ENCODE data around the gene ZNHIT6. TPM values are rescaled to one million over a fixed set of nuclear protein-coding genes. Genes with fewer than 3 reads are reported as not detected.

ZNHIT6 gene
- total RNA-seq, 4 donors from 2014 or later: 6.6 to 11.4 (median 7.8) TPM

DNA sequence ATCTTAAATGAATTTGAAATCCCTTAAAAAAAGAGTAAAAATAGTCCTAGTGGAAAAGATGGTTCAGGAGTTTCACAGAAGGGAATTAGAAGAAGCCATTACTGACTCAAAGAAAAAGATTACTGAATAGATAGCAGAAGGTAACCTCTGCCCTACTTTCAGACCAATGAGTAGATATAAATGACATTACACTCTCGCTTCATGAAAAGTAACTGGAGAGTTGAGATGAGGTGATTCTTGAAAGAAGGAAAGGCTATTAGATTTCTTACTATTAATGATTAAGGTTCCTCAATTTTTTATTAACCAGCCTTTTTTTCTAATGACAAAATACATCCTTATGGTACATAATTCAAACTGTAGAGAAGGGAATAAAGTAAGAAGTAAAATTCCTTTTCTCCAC lies 99.4 kb downstream of the ZNHIT6 start:
- Histone ChIP-seq H3K9me3 (no peaks in the 10 kb centered on the region), H3K27me3 (no peaks in the 10 kb centered on the region), H3K36me3 (no peaks in the 10 kb centered on the region), H3K4me3 (no peak overlapping the region), H3K4me1 (peaks cover 11 to 13% of the 10 kb centered on the region in 2 donors), H3K27ac (no peak overlapping the region)
- in situ Hi-C loops (cut with MboI; ENCODE audit: low sequenced_read_pairs in 4 of 4) (no loop called here), intact Hi-C loops (cut with DNase I; ENCODE audit: low total_unique reads) (no loop called here)
- TF ChIP-seq, protein P1, sequence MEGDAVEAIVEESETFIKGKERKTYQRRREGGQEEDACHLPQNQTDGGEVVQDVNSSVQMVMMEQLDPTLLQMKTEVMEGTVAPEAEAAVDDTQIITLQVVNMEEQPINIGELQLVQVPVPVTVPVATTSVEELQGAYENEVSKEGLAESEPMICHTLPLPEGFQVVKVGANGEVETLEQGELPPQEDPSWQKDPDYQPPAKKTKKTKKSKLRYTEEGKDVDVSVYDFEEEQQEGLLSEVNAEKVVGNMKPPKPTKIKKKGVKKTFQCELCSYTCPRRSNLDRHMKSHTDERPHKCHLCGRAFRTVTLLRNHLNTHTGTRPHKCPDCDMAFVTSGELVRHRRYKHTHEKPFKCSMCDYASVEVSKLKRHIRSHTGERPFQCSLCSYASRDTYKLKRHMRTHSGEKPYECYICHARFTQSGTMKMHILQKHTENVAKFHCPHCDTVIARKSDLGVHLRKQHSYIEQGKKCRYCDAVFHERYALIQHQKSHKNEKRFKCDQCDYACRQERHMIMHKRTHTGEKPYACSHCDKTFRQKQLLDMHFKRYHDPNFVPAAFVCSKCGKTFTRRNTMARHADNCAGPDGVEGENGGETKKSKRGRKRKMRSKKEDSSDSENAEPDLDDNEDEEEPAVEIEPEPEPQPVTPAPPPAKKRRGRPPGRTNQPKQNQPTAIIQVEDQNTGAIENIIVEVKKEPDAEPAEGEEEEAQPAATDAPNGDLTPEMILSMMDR (IDR thresholded peaks at IDR 0.05 in 4 of 5, conservative IDR thresholded peaks at IDR 0.05 in 1 of 5): no peak
- TF ChIP-seq POLR2A (IDR thresholded peaks at IDR 0.05): no peak
- ATAC-seq (no peak), DNase-seq (no peak)

DNA sequence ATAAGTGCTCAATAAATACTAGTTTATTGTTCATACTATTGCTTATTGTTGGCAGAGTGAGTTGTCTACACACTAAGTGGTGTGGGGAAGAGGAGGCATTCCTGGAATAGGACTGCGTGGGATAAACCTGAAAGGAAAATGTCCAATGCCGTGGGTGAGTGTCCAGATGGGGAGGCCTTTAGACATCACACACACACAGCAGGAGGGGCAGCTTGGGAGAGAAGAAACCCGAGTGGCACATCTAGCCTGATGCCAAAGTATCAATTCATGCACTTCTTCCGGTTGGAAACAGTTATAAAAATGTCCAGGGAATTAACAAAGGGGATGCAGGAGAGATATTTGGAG lies 100.3 kb downstream of the ZNHIT6 start:
- TF ChIP-seq, protein P1 (IDR thresholded peaks at IDR 0.05 in 4 of 5, conservative IDR thresholded peaks at IDR 0.05 in 1 of 5): no peak
- no peak for TF ChIP-seq POLR2A (IDR thresholded peaks at IDR 0.05)
- Histone ChIP-seq H3K4me1 (peaks cover 10% of the 10 kb centered on the region in 2 donors), H3K27me3 (no peaks in the 10 kb centered on the region), H3K27ac (no peak overlapping the region), H3K9me3 (no peaks in the 10 kb centered on the region), H3K36me3 (no peaks in the 10 kb centered on the region), H3K4me3 (no peak overlapping the region)
- in situ Hi-C loops (cut with MboI; ENCODE audit: low sequenced_read_pairs in 4 of 4) (no loop called here), intact Hi-C loops (cut with DNase I; ENCODE audit: low total_unique reads) (no loop called here)
- DNase-seq (no peak), ATAC-seq (no peak)

DNA sequence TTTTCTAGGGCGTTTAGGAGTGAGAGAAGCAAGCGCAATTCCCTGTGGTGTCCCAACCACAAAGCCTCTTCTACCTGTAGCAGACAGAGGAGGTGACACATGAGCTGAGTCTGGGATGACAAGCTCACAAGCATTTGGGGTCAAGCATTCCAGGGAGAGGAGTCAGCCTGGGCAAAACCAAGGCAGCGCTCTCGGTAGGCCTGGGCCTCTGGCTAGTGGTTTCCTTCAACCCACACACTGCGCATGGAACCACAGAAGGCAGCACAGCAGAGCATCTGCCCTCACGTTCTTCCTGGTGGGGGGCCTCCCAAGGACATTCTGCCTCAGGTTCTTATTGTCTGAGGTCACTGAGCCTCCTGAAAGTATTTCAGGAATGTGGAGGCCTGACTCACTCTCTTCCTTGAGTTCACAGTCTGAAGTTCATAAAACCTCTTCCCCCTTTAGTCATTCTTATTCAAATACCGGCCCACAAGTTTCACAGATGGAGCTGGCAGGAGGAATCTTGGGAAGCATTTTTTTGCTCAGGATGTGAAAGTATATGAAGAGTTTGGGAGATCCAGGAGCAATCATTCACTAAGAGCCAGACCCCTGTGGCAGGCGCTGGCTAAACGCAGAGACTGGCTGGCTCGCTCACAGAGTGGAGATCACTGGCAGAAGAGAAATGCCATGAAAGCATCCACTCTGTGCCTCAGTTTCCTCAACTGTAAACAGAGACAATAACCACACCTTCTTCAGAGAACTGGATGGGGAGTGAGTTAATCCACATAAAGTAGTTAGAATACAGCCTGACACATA lies 100.9 kb downstream of the ZNHIT6 start:
- Histone ChIP-seq H3K27me3 (no peaks in the 10 kb centered on the region), H3K36me3 (no peaks in the 10 kb centered on the region), H3K4me3 (no peak overlapping the region), H3K27ac (no peak overlapping the region), H3K4me1 (peaks cover 4% of the 10 kb centered on the region in 2 donors), H3K9me3 (no peaks in the 10 kb centered on the region)
- no peak for TF ChIP-seq POLR2A (IDR thresholded peaks at IDR 0.05)
- TF ChIP-seq, protein P1 (IDR thresholded peaks at IDR 0.05 in 4 of 5, conservative IDR thresholded peaks at IDR 0.05 in 1 of 5): no peak
- in situ Hi-C loops (cut with MboI; ENCODE audit: low sequenced_read_pairs in 4 of 4): no loop called here
- DNase-seq (no peak), ATAC-seq (no peak)
- intact Hi-C loops (cut with DNase I; ENCODE audit: low total_unique reads): no loop called here

DNA sequence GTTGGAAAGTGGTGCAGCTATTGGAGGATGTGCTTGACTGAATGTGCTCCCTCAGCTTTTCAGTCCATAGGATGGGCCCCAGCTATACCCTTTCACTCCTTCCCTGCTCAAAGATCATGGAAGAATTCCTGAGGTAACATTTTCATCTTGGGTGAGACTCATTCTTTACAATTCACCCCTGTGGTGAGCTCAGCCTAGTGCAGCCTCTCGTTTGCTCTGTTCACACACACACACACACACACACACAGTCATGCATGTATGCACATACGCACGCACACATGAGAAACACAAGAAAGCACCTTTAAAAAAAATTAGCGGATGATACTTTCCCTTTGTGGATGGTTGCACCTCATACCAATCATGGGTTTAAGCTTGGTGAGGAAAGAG lies 101.8 kb downstream of the ZNHIT6 start:
- H3K27ac ChIP-seq: no peak overlapping the region
- in situ Hi-C loops (cut with MboI; ENCODE audit: low sequenced_read_pairs in 4 of 4) (no loop called here), intact Hi-C loops (cut with DNase I; ENCODE audit: low total_unique reads) (no loop called here)
- no peaks in the 10 kb centered on the region for H3K27me3 ChIP-seq
- no peak overlapping the region for H3K4me3 ChIP-seq
- no peak for ATAC-seq
- no peaks in the 10 kb centered on the region for H3K4me1 ChIP-seq
- H3K9me3 ChIP-seq: no peaks in the 10 kb centered on the region
- no peaks in the 10 kb centered on the region for H3K36me3 ChIP-seq
- no peak for DNase-seq
- no peak for TF ChIP-seq POLR2A (IDR thresholded peaks at IDR 0.05)
- TF ChIP-seq, protein P1 (IDR thresholded peaks at IDR 0.05 in 4 of 5, conservative IDR thresholded peaks at IDR 0.05 in 1 of 5): no peak

Data from gastrocnemius medialis (tissue), 4 donors.